ENCODE data around the gene POLA2. TPM values are rescaled to one million over a fixed set of nuclear protein-coding genes. Genes with fewer than 3 reads are reported as not detected.

Gene POLA2
- total RNA-seq, 1 donor from 2014 or later: 32.4 TPM

GRCh38 chr11:65274735-65275682, 13.2 kb downstream of the POLA2 start:
- no peaks in the 10 kb centered on the region for H3K9me3 Mint-ChIP-seq
- peaks cover 11% of the 10 kb centered on the region for H3K36me3 Mint-ChIP-seq
- no peak for DNase-seq (ENCODE audit: extremely low spot score, unreplicated experiment)
- peak; percentile 87 for TF ChIP-seq CTCF (conservative IDR thresholded peaks at IDR 0.05)
- H3K27me3 Mint-ChIP-seq: no peaks in the 10 kb centered on the region
- peaks cover 7% of the 10 kb centered on the region for H3K4me1 Mint-ChIP-seq (ENCODE audit: unreplicated experiment)
- H3K27ac Mint-ChIP-seq: peak overlapping the region; percentile 61
- H3K4me3 Mint-ChIP-seq: no peak overlapping the region

GRCh38 chr11:65275906-65276305, 14.1 kb downstream of the POLA2 start:
- Mint-ChIP-seq H3K36me3 (peaks cover 6% of the 10 kb centered on the region), H3K9me3 (no peaks in the 10 kb centered on the region), H3K4me3 (peak overlapping the region; percentile 62), H3K27ac (peak overlapping the region; percentile 61), H3K27me3 (no peaks in the 10 kb centered on the region), H3K4me1 (ENCODE audit: unreplicated experiment) (peaks cover 7% of the 10 kb centered on the region)
- no peak for TF ChIP-seq CTCF (conservative IDR thresholded peaks at IDR 0.05)
- DNase-seq (ENCODE audit: extremely low spot score, unreplicated experiment): no peak

- TF ChIP-seq CTCF (conservative IDR thresholded peaks at IDR 0.05): no peak
- Mint-ChIP-seq H3K9me3 (no peaks in the 10 kb centered on the region), H3K27ac (no peak overlapping the region), H3K4me1 (ENCODE audit: unreplicated experiment) (peaks cover 7% of the 10 kb centered on the region), H3K4me3 (no peak overlapping the region), H3K27me3 (no peaks in the 10 kb centered on the region), H3K36me3 (peaks cover 7% of the 10 kb centered on the region)
- DNase-seq (ENCODE audit: extremely low spot score, unreplicated experiment): no peak
Observed at GRCh38 chr11:65277631-65278277, 16.0 kb downstream of the POLA2 start.

GRCh38 chr11:65278356-65278755, 16.6 kb downstream of the POLA2 start:
- Mint-ChIP-seq H3K27me3 (no peaks in the 10 kb centered on the region), H3K9me3 (no peaks in the 10 kb centered on the region), H3K4me1 (ENCODE audit: unreplicated experiment) (peaks cover 7% of the 10 kb centered on the region), H3K4me3 (no peak overlapping the region), H3K36me3 (peaks cover 7% of the 10 kb centered on the region), H3K27ac (no peak overlapping the region)
- no peak for DNase-seq (ENCODE audit: extremely low spot score, unreplicated experiment)
- no peak for TF ChIP-seq CTCF (conservative IDR thresholded peaks at IDR 0.05)

GRCh38 chr11:65279279-65279678, 17.5 kb downstream of the POLA2 start:
- TF ChIP-seq CTCF (conservative IDR thresholded peaks at IDR 0.05): no peak
- Mint-ChIP-seq H3K36me3 (peaks cover 7% of the 10 kb centered on the region), H3K4me3 (no peak overlapping the region), H3K27ac (peak overlapping the region; percentile 52), H3K27me3 (no peaks in the 10 kb centered on the region), H3K4me1 (ENCODE audit: unreplicated experiment) (peaks cover 7% of the 10 kb centered on the region), H3K9me3 (no peaks in the 10 kb centered on the region)
- DNase-seq (ENCODE audit: extremely low spot score, unreplicated experiment): no peak

Measured in type B pancreatic cell (in vitro differentiated cells).